ENCODE results near the gene IRX5. TPM values are rescaled to one million over a fixed set of nuclear protein-coding genes. Genes with fewer than 3 reads are reported as not detected.

IRX5 gene
- polyA plus RNA-seq, 1 experiment: 2.2 TPM

- no peak overlapping the region for H3K4me3 ChIP-seq (ENCODE audit: low read depth, low read length)
- POLR2A ChIA-PET: interaction anchor here (0.7 kb wide), 1 partner anchor 37 kb away, joined by 3 read pairs; no protein-coding TSS in a partner anchor
- no peak for DNase-seq (ENCODE audit: low read depth)
Observed at GRCh38 chr16:54891346-54891745, 39.3 kb upstream of the IRX5 start.

GRCh38 chr16:54892981-54893380 is 37.7 kb upstream of the IRX5 start:
- H3K36me3 ChIP-seq (ENCODE audit: control insufficient read depth, insufficient read depth, low read length): no peaks in the 10 kb centered on the region
- POLR2A ChIA-PET: no interaction called here
- DNase-seq (ENCODE audit: low read depth): no peak
- CTCF ChIA-PET: no interaction called here
- no peak overlapping the region for H3K4me3 ChIP-seq (ENCODE audit: low read depth, low read length)
- H3K27me3 ChIP-seq (ENCODE audit: control insufficient read depth, insufficient read depth, low read length): no peaks in the 10 kb centered on the region
- no peak for TF ChIP-seq CTCF (IDR thresholded peaks at IDR 0.05; ENCODE audit: insufficient read depth, low read depth, low read length)

More at GRCh38 chr16:54891346-54891745, 39.3 kb upstream of the IRX5 start:
- TF ChIP-seq CTCF (IDR thresholded peaks at IDR 0.05; ENCODE audit: insufficient read depth, low read depth, low read length): no peak
- CTCF ChIA-PET: interaction anchor here (0.6 kb wide), 1 partner anchor 878 kb away, joined by 4 read pairs; no protein-coding TSS in a partner anchor
- Histone ChIP-seq H3K36me3 (ENCODE audit: control insufficient read depth, insufficient read depth, low read length) (no peaks in the 10 kb centered on the region), H3K27me3 (ENCODE audit: control insufficient read depth, insufficient read depth, low read length) (no peaks in the 10 kb centered on the region)

- TF ChIP-seq CTCF (IDR thresholded peaks at IDR 0.05; ENCODE audit: insufficient read depth, low read depth, low read length): no peak
- no peaks in the 10 kb centered on the region for H3K27me3 ChIP-seq (ENCODE audit: control insufficient read depth, insufficient read depth, low read length)
- H3K36me3 ChIP-seq (ENCODE audit: control insufficient read depth, insufficient read depth, low read length): no peaks in the 10 kb centered on the region
- no peak overlapping the region for H3K4me3 ChIP-seq (ENCODE audit: low read depth, low read length)
- POLR2A ChIA-PET: no interaction called here
- CTCF ChIA-PET: no interaction called here
- no peak for DNase-seq (ENCODE audit: low read depth)
Observed at GRCh38 chr16:54897930-54898329, 32.7 kb upstream of the IRX5 start.

- H3K4me3 ChIP-seq (ENCODE audit: low read depth, low read length): no peak overlapping the region
- ChIA-PET CTCF (no interaction called here), POLR2A (no interaction called here)
- H3K27me3 ChIP-seq (ENCODE audit: control insufficient read depth, insufficient read depth, low read length): no peaks in the 10 kb centered on the region
- no peak for DNase-seq (ENCODE audit: low read depth)
- no peaks in the 10 kb centered on the region for H3K36me3 ChIP-seq (ENCODE audit: control insufficient read depth, insufficient read depth, low read length)
- TF ChIP-seq CTCF (IDR thresholded peaks at IDR 0.05; ENCODE audit: insufficient read depth, low read depth, low read length): no peak
Observed at GRCh38 chr16:54901606-54902005, 29.1 kb upstream of the IRX5 start.

GRCh38 chr16:54903047-54903446 is 27.6 kb upstream of the IRX5 start:
- no peak for TF ChIP-seq CTCF (IDR thresholded peaks at IDR 0.05; ENCODE audit: insufficient read depth, low read depth, low read length)
- DNase-seq (ENCODE audit: low read depth): no peak
- H3K4me3 ChIP-seq (ENCODE audit: low read depth, low read length): no peak overlapping the region
- ChIA-PET CTCF (no interaction called here), POLR2A (no interaction called here)
- no peaks in the 10 kb centered on the region for H3K27me3 ChIP-seq (ENCODE audit: control insufficient read depth, insufficient read depth, low read length)
- H3K36me3 ChIP-seq (ENCODE audit: control insufficient read depth, insufficient read depth, low read length): no peaks in the 10 kb centered on the region
